PFSK-1 (cell line): ENCODE results near the gene SLC35A3.

Source experiments
- SIN3A ChIP-seq: IDR thresholded peaks from 2 replicates; pipeline ENCODE4 v1.6.1; 2012; ENCODE audit warnings: mild to moderate bottlenecking, low read length, moderate library complexity, borderline replicate concordance; ENCODE audit not compliant: insufficient read depth
- TAF1 ChIP-seq: IDR thresholded peaks from 2 replicates; pipeline ENCODE4 v1.6.1; 2012; ENCODE audit warnings: low read length, control low read depth, borderline replicate concordance; ENCODE audit not compliant: insufficient read depth

DNA sequence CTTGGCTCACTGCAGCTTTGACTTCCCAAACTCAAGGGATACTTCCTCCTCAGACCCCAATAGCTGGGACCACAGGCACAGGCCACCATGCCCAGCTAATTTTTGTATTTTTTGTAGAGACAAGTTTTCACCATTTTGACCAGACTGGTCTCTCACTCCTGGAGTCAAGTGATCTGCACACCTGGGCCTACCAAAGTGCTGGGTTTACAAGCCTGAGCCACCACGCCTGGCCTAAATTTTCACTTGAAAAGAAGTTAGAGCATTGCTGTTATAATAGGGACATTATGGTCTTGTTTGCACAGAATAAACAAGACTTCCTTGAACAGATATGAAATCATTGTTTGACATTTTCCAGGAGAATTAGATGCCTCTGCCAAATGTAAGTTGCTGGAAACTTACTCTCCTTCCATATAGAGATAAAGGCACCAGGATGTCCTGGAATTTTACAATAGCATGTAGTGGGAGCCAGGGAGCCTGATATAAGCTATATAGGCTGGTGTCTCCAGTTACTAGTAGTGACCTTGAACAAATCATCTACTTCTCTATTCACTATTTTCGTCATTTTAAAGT lies 16.9 kb downstream of the SLC35A3 start:
- no peak for TF ChIP-seq TAF1
- no peak for TF ChIP-seq SIN3A
